AG09309 (cell line): ENCODE results near the gene VAPB.
A peak's percentile ranks its signal among the peaks of the same experiment; 100 is the strongest.

Source experiments
- DNase-seq: peaks from one replicate; pipeline ENCODE4 v3.0.0-alpha.2; 2010; ENCODE audit warnings: low read depth
- H3K4me3 ChIP-seq: 2 replicates; pipeline ENCODE4 v1.5.1; 2011; ENCODE audit warnings: mild to moderate bottlenecking, low read depth, low read length, moderate library complexity; ENCODE audit not compliant: control insufficient read depth
- TF ChIP-seq, protein P1 (sequence below): IDR thresholded peaks from 2 replicates; pipeline ENCODE4 v1.5.1; 2011; ENCODE audit warnings: mild to moderate bottlenecking, low read depth, low read length, inconsistent platforms; ENCODE audit not compliant: insufficient read depth, control insufficient read depth; ENCODE audit errors: missing control alignments

VAPB gene

DNA sequence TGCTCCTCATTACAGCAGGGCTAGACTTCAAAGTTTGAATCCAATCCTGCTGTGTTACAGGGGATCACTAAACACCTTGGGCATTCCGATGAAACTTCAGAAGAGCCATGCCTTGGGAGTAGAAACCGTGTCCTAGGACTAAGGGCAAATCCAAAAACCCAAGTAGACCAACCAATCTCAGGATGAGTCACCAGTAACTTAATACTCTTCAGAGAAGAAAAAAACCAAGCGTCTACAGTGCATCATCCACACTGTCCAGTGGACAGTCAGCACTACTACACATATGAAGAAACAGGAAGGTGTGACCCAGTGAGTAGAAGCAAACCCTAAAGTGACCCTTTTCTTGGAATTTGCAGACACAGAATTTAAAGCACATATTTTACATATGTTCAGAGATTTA lies 39.5 kb upstream of the VAPB start:
- DNase-seq: no peak
- TF ChIP-seq, protein P1, sequence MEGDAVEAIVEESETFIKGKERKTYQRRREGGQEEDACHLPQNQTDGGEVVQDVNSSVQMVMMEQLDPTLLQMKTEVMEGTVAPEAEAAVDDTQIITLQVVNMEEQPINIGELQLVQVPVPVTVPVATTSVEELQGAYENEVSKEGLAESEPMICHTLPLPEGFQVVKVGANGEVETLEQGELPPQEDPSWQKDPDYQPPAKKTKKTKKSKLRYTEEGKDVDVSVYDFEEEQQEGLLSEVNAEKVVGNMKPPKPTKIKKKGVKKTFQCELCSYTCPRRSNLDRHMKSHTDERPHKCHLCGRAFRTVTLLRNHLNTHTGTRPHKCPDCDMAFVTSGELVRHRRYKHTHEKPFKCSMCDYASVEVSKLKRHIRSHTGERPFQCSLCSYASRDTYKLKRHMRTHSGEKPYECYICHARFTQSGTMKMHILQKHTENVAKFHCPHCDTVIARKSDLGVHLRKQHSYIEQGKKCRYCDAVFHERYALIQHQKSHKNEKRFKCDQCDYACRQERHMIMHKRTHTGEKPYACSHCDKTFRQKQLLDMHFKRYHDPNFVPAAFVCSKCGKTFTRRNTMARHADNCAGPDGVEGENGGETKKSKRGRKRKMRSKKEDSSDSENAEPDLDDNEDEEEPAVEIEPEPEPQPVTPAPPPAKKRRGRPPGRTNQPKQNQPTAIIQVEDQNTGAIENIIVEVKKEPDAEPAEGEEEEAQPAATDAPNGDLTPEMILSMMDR: no peak
- no peak overlapping the region for H3K4me3 ChIP-seq

DNA sequence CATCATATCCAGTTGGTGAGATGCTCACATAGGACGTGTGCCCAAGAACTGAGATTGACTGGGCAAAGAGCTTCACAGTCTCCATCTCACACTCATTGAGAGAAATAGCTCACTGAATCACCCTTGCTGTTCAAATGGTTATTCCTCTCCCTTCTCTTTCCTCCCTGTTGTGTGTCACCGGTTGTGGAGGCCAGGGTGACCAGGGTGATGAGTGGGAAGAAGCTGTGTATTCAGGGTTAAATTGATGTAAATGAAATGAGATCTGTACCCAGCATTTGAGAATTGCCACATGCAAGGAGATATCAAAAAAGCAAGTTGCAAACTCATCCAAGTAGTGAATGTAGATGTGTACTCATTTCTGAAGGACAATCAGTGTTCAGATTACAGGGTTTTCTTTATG lies 36.6 kb upstream of the VAPB start:
- H3K4me3 ChIP-seq: no peak overlapping the region
- DNase-seq: no peak
- TF ChIP-seq, protein P1: no peak

DNA sequence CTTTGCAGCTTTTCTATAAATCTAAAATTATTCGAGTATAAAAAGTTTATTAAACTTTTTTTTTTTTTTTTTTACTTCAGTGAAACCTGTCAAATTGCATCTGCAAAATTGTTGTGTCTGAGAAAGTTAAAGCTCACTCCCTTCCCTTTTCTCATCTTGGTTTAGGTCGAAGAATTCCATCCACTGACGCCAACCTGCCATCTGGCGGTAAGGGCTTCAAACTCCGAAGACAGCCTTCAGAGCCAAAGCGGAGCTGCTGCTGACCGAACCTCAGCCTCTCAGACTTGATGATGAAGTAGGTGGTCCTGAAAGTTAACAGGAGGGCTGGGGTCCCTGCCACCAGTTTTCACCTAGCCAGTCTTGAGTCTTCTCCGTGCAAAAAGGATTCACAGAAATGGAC lies 29.6 kb upstream of the VAPB start:
- DNase-seq: no peak
- TF ChIP-seq, protein P1: peak; percentile 42

DNA sequence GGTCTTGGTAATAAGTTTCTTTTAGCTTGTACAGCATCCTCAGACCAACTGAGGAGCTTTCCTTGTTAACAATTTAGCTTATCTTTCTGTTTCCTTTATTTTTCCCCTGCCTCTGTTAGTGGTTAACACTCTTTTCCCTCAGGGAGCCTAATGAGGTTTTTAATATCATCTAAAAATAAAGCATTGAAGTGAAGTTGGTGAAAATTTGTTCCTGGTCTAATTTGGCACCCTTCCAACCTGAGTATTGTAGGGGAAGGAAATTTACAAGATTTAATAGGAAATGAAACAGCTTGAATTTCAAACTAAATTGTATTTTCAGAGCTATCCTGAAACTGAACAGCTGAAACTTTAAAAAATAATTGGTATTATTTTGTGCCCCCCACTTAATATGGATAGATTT lies 28.1 kb upstream of the VAPB start:
- TF ChIP-seq, protein P1: no peak
- no peak for DNase-seq
- no peak overlapping the region for H3K4me3 ChIP-seq

More for the DNA sequence above, 29.6 kb upstream of the VAPB start:
- no peak overlapping the region for H3K4me3 ChIP-seq

DNA sequence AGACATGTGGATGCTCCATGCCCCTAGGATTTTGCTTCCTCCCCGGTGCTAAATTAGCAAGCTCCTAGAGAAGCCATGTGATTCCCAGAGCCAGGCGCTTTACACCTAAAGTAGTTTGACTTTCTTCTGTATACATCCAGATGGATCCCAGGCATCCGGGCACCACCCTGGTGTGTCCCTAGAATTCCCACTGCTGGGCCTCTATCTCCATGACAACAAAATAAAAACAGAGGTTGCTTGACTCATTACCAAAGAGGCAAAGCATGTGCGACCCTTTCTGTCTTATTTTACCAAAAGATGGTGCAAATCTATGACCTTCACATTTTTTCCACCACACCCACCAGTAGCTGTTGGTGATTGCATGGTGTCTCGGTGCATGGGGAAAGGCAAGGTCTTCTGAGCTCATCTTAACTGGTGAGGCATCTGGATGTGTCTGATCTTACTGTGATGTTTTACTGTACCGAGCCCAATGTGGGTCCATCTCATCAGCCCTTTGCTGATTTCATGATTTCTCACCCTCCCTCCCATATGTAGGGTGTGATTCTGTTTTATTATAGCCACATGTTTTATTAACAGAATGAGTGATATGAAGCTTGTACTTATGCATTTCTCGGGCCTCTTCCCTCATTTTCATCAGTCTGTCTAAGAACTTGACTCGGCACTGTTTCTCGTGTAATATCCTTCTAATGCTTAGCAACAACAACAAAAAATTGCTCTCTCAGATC lies 27.4 kb upstream of the VAPB start:
- TF ChIP-seq, protein P1: no peak
- H3K4me3 ChIP-seq: no peak overlapping the region
- peak; percentile 47 for DNase-seq

DNA sequence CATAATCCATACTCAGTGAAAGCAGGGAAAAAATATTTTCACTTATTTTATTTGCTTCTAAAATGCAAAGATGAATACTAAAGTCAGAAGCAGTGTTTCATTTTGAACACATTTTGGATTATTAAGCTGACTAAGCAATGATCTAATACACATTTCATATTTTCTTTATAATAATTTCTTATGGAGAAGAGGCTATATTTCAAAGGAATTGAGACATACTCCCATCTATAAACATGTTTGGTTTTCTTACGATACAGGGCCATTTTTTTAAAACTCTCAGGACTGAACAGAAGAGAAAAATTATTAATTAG lies 26.9 kb upstream of the VAPB start:
- TF ChIP-seq, protein P1: no peak
- no peak overlapping the region for H3K4me3 ChIP-seq
- DNase-seq: no peak
